ENCODE results near the gene GALNT11.
A peak's percentile ranks its signal among the peaks of the same experiment; 100 is the strongest.
"Not testable (repeated sequence)": the region's sequence is repeated elsewhere in the genome, so short reads cannot be mapped to it uniquely, and the experiment has no call there.

Gene GALNT11

DNA sequence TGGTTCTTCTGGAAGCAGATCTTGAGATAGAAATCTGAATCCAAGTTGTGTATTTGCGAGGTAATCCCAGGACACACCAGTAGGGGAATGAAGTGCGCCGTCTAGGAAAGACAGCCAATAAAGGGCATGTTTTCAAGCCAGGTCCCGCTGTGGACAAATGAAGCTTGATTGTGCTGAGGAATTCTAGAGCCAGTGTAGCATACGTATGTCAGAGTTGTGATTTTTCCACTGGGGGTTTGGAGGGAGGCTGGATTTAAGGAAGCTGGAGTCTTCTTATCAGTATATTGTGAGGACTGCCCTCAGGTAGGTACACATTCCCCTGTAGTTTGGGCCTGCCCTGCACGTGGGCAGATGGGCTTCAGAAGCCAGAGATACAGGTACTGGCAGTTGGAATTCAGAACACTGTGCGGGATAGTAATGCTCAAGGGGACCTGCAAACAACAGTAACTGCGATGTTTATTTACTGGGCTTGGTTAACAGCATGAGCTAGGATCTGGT is 50.9 kb downstream of the GALNT11 start:
- peak; percentile 30 for DNase-seq

GRCh38 chr7:152076940-152077933 is 51.8 kb downstream of the GALNT11 start:
- DNase-seq: no peak

- no peak for DNase-seq
Measured at GRCh38 chr7:152078025-152078424, 52.6 kb downstream of the GALNT11 start.

DNA sequence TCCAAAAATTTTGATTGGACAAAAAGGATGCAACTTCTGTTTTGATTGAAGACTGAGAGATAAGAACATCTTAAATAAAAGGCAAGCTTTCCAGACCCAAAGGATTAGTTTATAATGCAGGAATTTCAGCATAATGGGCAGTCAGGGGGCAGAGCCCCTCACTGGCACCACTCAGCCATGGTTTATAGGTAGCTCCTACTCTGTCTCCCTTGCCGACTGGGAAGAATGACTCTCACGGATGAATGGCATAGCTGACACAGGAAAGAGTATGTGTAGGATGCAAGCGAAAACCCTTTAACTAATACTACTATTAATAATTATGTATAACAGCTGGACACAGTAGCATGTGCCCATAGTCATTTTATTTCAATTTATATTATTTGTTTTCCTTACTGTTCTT is 53.3 kb downstream of the GALNT11 start:
- no peak for DNase-seq

GRCh38 chr7:152081088-152081487 is 55.6 kb downstream of the GALNT11 start:
- no peak for DNase-seq

DNA sequence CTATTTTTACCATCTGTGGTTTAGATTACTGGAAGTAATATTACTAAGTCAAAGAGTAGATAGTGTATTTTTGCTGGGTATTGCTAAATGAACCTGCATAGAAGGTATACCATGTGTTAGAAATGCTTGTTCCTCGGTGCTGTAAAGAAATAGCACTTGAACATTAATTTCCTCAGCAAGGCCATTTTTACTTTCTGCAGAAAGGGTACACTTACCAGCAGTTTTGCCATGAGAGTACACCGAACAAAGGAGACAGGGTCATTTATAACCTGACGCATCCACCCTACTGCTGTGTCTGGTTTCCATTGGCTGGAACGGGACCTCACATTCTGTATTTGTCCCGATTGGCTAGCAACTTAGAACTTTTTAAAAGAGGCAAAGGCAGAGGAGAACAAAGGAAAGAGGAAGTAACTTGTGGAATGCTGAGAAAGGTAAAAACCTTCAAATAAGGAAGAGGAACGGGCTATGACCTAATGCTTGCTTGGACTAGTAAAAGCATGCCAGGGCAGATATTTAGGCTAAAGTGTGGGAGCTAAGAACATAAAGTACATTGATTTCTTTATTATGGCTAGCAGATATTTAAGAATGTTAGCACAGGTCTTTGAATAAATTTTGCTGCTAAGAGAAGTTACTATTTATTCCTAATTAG is 56.7 kb downstream of the GALNT11 start:
- DNase-seq: not testable (repeated sequence)

DNA sequence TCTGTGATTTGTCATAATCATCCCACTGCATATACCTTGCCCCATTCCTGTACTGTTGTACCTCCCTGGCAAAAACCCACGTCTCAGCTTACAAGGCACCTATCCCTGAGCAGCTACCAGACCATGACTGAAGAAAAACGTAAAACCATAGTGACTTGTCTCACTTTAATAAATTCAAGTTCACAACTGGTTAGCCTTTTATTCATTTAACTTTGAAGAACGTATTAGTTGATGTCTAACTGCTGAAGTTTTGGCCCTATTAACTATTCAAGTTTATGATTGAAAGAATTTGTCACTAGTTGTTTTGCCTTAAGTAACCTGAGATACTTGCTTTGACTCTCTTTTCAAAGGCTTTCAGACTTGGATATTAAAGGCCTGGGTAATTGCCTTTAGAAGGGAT is 59.7 kb downstream of the GALNT11 start:
- DNase-seq: no peak

GRCh38 chr7:152086513-152086912 is 61.0 kb downstream of the GALNT11 start:
- DNase-seq: no peak

- no peak for DNase-seq
Measured at GRCh38 chr7:152089183-152089582, 63.7 kb downstream of the GALNT11 start.

DNA sequence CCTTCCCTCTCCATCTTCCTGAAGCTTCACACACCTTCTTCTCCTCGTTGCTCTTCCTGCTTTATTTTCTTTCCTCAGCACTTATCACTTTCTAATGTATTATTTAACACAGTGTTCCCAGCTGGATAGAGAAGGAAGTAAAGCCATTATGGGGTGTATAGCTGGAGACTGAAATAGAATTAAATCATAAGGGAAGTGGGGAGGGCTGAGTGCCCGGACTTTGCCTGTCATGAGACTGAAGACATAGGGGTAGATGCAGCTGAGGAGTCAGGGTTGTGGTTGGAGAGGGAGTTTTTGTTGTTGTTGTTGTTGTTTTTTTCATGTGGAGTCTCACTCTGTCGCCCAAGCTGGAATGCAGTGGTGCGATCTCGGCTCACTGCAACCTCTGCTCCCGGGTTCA is 65.3 kb downstream of the GALNT11 start:
- no peak for DNase-seq

DNA sequence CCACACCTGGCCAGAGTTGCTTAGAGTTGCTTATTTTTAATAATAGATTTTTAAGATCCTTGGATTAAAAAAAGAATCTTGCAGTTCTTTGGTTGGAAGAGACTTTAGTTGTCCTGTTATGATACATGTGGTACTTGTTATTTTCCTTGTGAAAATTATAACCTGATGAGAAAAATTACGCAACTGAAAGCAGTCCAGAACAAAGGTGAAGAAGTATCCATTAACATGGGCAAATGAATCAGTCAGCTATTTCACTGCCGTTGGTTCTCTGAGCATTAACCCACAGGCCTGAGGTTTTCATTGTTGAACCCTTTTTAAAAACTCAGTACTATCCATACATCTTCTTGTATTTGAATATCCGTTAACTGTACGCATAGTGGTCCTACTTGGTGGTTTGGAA is 68.2 kb downstream of the GALNT11 start:
- DNase-seq: no peak

GRCh38 chr7:152095771-152096170 is 70.3 kb downstream of the GALNT11 start:
- no peak for DNase-seq

DNA sequence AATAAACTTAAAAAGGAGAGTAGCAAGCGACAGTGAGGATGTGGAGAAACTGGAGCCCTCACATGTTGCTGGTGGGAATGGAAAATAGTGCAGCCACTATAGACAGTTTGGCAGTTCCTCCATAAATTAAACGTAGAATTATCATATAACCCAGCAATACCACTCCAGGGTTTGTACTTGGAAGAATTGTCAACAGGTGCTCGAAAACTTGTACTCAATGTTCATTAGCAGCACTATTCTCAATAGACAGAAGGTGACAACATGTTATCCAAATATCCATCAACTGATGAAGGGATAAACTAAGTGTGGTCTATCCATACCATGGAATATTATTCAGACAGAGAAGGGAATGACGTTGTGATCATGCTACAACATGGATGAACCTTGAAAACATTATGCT is 71.9 kb downstream of the GALNT11 start:
- no peak for DNase-seq

DNA sequence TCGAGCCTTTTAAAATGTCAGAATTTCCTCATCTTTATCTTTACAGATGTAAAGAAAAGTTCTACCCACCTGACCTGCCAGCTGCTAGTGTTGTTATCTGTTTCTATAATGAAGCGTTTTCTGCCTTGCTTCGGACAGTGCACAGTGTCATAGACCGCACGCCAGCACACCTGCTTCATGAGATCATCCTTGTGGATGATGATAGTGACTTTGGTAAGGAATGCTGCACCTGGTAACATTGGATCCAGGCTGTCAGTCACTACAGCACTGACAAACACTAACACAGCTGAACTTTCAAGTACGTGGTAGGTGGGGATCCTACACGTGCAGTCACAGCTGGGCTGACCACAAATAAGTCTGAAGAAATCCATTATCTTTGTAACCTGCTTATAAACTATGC is 77.6 kb downstream of the GALNT11 start:
- DNase-seq: no peak

- DNase-seq: no peak
Measured at GRCh38 chr7:152103691-152104090, 78.2 kb downstream of the GALNT11 start.

DNA sequence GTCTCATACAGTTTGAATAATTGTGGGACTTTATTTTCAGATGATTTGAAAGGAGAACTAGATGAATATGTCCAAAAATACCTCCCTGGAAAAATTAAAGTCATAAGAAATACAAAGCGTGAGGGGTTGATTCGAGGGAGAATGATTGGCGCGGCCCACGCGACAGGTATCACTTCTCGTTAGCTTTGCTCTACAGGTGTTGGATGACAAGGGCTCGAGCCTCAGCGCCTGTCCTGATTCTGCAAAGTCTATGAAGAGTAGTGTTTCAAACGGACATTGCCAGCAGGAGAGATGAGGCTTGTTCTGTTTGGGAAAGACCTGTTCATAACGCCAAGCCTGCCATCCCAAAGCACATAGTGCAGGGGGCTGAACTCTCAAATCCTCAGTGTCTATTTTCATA is 79.7 kb downstream of the GALNT11 start:
- no peak for DNase-seq

GRCh38 chr7:152106990-152107389 is 81.5 kb downstream of the GALNT11 start:
- DNase-seq: no peak

DNA sequence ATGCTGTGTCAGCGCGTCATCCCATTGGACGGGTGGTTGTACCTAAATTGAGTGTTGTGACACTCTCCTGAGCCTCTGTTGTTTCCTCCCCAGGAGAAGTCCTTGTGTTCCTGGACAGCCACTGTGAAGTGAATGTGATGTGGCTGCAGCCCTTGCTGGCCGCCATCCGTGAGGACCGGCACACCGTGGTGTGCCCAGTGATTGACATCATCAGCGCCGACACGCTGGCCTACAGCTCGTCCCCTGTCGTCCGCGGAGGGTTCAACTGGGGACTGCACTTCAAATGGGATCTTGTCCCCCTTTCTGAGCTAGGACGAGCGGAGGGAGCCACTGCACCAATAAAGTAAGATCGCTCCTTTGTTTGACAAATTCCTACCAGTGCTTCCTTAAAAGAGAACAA is 82.5 kb downstream of the GALNT11 start:
- DNase-seq: no peak

DNA sequence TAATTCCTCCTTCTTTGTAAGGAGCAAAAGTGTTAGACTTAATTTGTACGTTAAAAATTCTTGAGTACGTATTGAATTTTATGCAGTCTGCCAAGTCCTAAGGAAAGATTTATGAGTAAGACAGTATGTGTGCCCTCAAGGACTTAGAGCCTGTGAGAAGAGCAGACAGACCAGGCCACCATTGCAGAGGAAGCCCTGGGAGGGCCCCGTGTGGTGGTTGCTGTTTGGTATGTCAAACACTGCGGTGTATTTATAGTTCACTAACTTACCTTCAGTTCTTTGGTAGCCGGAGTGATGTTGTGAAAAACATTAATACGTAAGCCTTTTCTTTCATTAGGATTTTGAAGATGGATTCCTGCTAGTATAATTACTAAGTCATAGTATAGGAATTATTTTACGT is 82.9 kb downstream of the GALNT11 start:
- no peak for DNase-seq

DNA sequence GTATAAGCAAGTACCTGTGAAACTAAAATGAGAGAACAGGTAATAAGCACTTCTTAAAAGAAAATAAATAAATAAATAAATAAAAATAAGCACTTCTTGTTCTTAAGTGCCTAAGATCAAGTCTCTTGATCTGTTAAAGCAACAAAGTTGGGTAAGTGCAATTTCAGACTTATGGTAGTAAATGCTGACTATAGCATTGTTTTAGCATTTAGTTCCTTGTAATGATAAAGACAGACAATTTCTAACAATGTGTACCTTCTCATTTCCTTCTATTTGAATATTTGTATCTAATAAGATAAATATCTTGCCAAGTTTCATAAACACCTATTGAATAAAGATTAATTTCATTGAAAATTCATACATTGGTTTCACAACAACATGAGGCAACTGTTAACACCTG is 87.4 kb downstream of the GALNT11 start:
- DNase-seq: no peak

DNA sequence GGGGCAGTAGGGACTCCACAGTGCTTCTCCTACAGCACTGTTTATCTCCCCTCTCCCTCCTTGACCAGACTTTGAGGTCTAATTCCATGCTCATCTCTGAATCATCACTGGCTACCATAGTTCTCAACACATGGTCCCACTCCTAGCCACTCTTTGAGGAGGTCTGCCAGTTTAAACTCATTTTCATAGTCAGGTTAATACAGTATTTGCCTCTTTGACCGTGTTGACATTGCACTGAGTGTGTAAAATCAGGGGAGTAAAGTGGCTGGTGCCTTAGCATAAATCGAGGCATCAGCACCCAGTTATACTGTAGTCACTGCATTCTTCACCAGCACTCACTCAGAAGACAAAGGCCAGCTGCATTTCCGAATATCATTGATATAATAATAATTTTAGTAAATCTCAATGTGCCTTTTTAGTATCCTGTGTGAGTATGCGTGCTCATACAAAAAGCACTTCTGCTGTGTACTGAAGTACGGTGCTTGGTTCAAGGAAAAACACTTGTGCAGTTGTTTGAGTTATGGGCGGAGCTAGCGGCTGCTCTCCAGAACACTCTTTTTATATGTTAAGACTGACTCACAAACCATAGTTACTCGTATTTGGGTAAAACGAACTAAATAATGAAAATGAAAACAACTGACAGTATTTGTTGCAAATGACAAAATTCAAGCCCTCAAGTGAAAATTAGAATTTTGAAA is 89.7 kb downstream of the GALNT11 start:
- no peak for DNase-seq

DNA sequence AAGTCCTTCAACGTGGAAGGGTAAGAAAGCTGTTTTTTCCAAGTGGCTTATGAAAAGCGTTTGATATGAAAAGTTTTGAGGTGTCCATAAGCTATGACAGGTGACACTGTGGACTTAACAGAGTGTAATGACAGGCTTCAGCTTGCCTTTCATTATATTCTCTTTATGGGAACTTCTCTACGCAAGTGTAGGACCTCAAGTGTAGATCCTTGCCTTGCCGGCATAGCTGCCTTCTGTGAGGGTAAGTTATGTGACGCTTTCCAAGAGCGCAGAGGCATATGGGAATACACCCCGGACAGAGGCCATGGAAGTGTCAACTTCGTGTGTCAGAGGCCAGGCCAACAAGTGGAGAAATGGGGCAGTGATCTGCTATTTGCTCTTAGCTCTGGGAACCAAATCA is 91.9 kb downstream of the GALNT11 start:
- no peak for DNase-seq

DNA sequence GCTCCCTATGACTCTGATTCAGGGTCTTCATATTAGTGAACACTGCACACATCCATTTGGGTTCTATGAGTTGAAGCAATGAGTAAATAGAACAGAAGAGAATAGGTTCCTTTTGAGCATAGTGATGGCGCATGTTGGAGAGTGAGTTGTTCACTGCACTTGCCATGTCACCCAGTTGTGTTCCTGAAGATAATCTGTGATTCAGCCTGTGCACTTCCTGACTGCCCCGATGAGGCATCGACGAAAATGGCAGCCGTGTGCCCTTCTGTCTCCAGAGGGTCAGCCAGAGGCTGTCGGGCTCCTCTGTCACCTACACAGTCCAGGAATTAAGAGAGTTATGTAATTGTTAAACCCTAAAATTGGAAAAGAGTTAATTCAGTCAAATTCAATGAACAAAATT is 94.7 kb downstream of the GALNT11 start:
- no peak for DNase-seq

- no peak for DNase-seq
Measured at GRCh38 chr7:152120776-152121175, 95.3 kb downstream of the GALNT11 start.

Data from stimulated activated CD8-positive, alpha-beta memory T cell treated with anti-CD3 and anti-CD28 coated beads, Interleukin-4, amount 100 ng/mL, for 48 hours (primary cell).